HepG2 (cell line): Measurements from ENCODE around the gene CDH23. TPM values are rescaled to one million over a fixed set of nuclear protein-coding genes. Genes with fewer than 3 reads are reported as not detected.

ENCODE experiments used
- ATAC-seq: fragments of 200-7000 bp; cut with Tn5 transposase; 3 replicates; pipeline ENCODE4 v1.9.1; 2020; ENCODE audit warnings: mild to moderate bottlenecking, moderate library complexity
- BruUV-seq: library from RNA; stranded (reverse); fragments of 400-500 nt; replicated peaks from 2 replicates; lab custom pipeline; 2021; lab: Mats Ljungman, UMichigan
- CTCF ChIA-PET: fragments of 300-600 bp; formaldehyde crosslinking; extraction: SDS; loops from one replicate; lab custom pipeline; 2021; ENCODE audit warnings: low total read pairs, inconsistent platforms, low intra/inter-chr PET ratio; lab: Yijun Ruan, JAX
- POLR2A ChIA-PET: fragments of 350-600 bp; sonication (Branson Sonifier 250); formaldehyde crosslinking; loops from one replicate; lab custom pipeline; 2020; ENCODE audit warnings: antibody characterized with exemption, inconsistent platforms; lab: Yijun Ruan, JAX
- DNase-seq: peaks from one replicate; pipeline ENCODE4 v3.0.0-alpha.2; 2015; ENCODE audit warnings: low spot score
- FAIRE-seq: peaks from 3 replicates; lab custom pipeline; 2011; peaks lifted over from hg19 to GRCh38; lab: Jason Lieb, UNC
- H2AFZ ChIP-seq: one replicate; pipeline ENCODE4 v1.6.1; 2011; ENCODE audit warnings: low read length, inconsistent platforms
- H3K27ac ChIP-seq: fragments of 300-600 bp; 3 replicates; pipeline ENCODE4 v1.8.0; 2011; ENCODE audit warnings: mixed run types, mild to moderate bottlenecking, mixed read lengths, low read length, inconsistent platforms; ENCODE audit not compliant: insufficient read depth; ENCODE audit errors: extremely low read length
- H3K27me3 ChIP-seq, 2 experiments: fragments of 200-600 bp in 1 of 2; 2 replicates in 1 of 2; 3 replicates in 1 of 2; pipeline versions ENCODE4 v1.6.0 to v1.8.0; 2011; ENCODE audit warnings: low read length in 2 of 2, mild to moderate bottlenecking in 2 of 2, moderate library complexity in 2 of 2, inconsistent platforms in 1 of 2; ENCODE audit not compliant: insufficient read depth in 2 of 2, control insufficient read depth in 1 of 2
- H3K36me3 ChIP-seq, 2 experiments: fragments of 200-600 bp in 1 of 2; replicated peaks in 1 of 2; 2 replicates in 1 of 2; 3 replicates in 1 of 2; pipeline versions ENCODE4 v1.5.1 to v1.8.0; 2011; ENCODE audit warnings: low read length in 2 of 2, inconsistent platforms in 1 of 2; ENCODE audit not compliant: insufficient read depth in 2 of 2, control insufficient read depth in 1 of 2
- H3K4me1 ChIP-seq: 2 replicates; pipeline ENCODE4 v1.5.1; 2012; ENCODE audit warnings: low read length, inconsistent platforms; ENCODE audit not compliant: insufficient read depth
- H3K4me2 ChIP-seq: 2 replicates; pipeline ENCODE4 v1.6.0; 2011; ENCODE audit warnings: low read depth, low read length, inconsistent platforms
- H3K4me3 ChIP-seq, 3 experiments: fragments of 200-600 bp in 1 of 3; sonication (generic), shearing (Covaris generic) in 1 of 3; replicated peaks in 1 of 3; 2 replicates each; pipeline ENCODE4 v1.5.1; 2011 to 2016; ENCODE audit warnings: low read length in 3 of 3, inconsistent platforms in 2 of 3, low read depth in 2 of 3, mild to moderate bottlenecking in 2 of 3, control low read depth in 1 of 3, mixed read lengths in 1 of 3; ENCODE audit not compliant: insufficient read depth in 1 of 3
- H3K79me2 ChIP-seq: one replicate; pipeline ENCODE4 v1.6.1; 2011; ENCODE audit warnings: low read length, inconsistent platforms; ENCODE audit not compliant: insufficient read depth
- H3K9ac ChIP-seq: 2 replicates; pipeline ENCODE4 v1.6.0; 2011; ENCODE audit warnings: mild to moderate bottlenecking, low read depth, low read length, inconsistent platforms; ENCODE audit not compliant: insufficient read depth
- H3K9me3 ChIP-seq: 2 replicates; pipeline ENCODE4 v1.5.1; 2012; ENCODE audit warnings: mild to moderate bottlenecking, low read length
- H4K20me1 ChIP-seq: 2 replicates; pipeline ENCODE4 v1.6.0; 2011; ENCODE audit warnings: inconsistent platforms, mild to moderate bottlenecking, low read length, moderate library complexity; ENCODE audit not compliant: insufficient read depth
- CBX1 ChIP-seq: IDR thresholded peaks from one replicate; pipeline ENCODE4 v1.6.1; 2016; ENCODE audit warnings: antibody characterized with exemption, low read depth
- CBX5 ChIP-seq: sonication (generic); formaldehyde crosslinking; IDR thresholded peaks from 2 replicates; pipeline ENCODE4 v1.4.0; 2020; ENCODE audit warnings: missing genetic modification reagents, borderline replicate concordance
- E2F2 ChIP-seq: sonication (generic); formaldehyde crosslinking; IDR thresholded peaks from 2 replicates; pipeline ENCODE4 v1.4.0; 2020; ENCODE audit warnings: missing genetic modification reagents, borderline replicate concordance
- ETV5 ChIP-seq: IDR thresholded peaks from 2 replicates; pipeline ENCODE4 v1.6.1; 2018; ENCODE audit warnings: missing biosample characterization, missing genetic modification reagents, inconsistent platforms, borderline replicate concordance
- KAT7 ChIP-seq: IDR thresholded peaks from 2 replicates; pipeline ENCODE4 v1.6.1; 2018; ENCODE audit warnings: borderline replicate concordance, missing compliant biosample characterization
- SYNCRIP ChIP-seq: fragments of 200-400 bp; formaldehyde crosslinking; IDR thresholded peaks from 2 replicates; pipeline ENCODE4 v1.6.1; 2018; ENCODE audit warnings: mild to moderate bottlenecking, low read depth, low read length; ENCODE audit not compliant: insufficient read depth
- XRCC5 ChIP-seq: fragments of 200-400 bp; formaldehyde crosslinking; optimal IDR thresholded peaks from 2 replicates; pipeline ENCODE3; 2017; ENCODE audit warnings: mild to moderate bottlenecking, low read length
- ZNF10 ChIP-seq: sonication (generic); formaldehyde crosslinking; IDR thresholded peaks from 2 replicates; pipeline ENCODE4 v1.4.0; 2020; ENCODE audit warnings: mild to moderate bottlenecking, low read depth, missing genetic modification reagents, borderline replicate concordance
- ZNF362 ChIP-seq: sonication (generic); formaldehyde crosslinking; IDR thresholded peaks from 2 replicates; pipeline ENCODE4 v1.4.0; 2020; ENCODE audit warnings: missing genetic modification reagents, mild to moderate bottlenecking, borderline replicate concordance
- ZNF468 ChIP-seq: sonication (generic); formaldehyde crosslinking; IDR thresholded peaks from 2 replicates; pipeline ENCODE4 v1.8.0; 2022; ENCODE audit warnings: mild to moderate bottlenecking, moderate library complexity, missing genetic modification reagents
- ZNF7 ChIP-seq: IDR thresholded peaks from 2 replicates; pipeline ENCODE4 v1.6.1; 2016; ENCODE audit warnings: missing biosample characterization, missing genetic modification reagents
- ZNF724P ChIP-seq: sonication (generic); formaldehyde crosslinking; IDR thresholded peaks from 2 replicates; pipeline ENCODE4 v1.8.0; 2022; ENCODE audit warnings: missing genetic modification reagents, borderline replicate concordance
- ZNF768 ChIP-seq: sonication (generic); formaldehyde crosslinking; IDR thresholded peaks from 2 replicates; pipeline ENCODE4 v1.4.0; 2020; ENCODE audit warnings: missing genetic modification reagents
- ZNF775 ChIP-seq: sonication (generic); formaldehyde crosslinking; IDR thresholded peaks from 2 replicates; pipeline ENCODE4 v1.4.0; 2020; ENCODE audit warnings: missing genetic modification reagents, mild to moderate bottlenecking, moderate library complexity, borderline replicate concordance
- ZNF790 ChIP-seq: sonication (generic); formaldehyde crosslinking; IDR thresholded peaks from 2 replicates; pipeline ENCODE4 v1.8.0; 2022; ENCODE audit warnings: missing genetic modification reagents, mild to moderate bottlenecking, borderline replicate concordance
- WGBS: methylation state at CpG from one replicate; pipeline ENCODE4 v1.1.6; 2017; ENCODE audit warnings: low lambda C conversion rate; 5-methylcytosine and 5-hydroxymethylcytosine counted together
- in situ Hi-C: cut with HindIII; loops from 2 replicates; pipeline ENCODE4 v1.10.0; 2017; ENCODE audit warnings: low pct_unique_long_range_greater_than_20kb; ENCODE audit not compliant: extremely low pct_ligation_motif_present
- intact Hi-C: fragments of 100-400 bp; cut with micrococcal nuclease; formaldehyde crosslinking; loops from one replicate; pipeline ENCODE4 v1.10.0; 2022; ENCODE audit not compliant: unreplicated experiment
- polyA plus RNA-seq, 8 experiments: library from polyadenylated mRNA; depleted of rRNA in 3 of 8; stranded (reverse) in 7 of 8; unstranded in 1 of 8; fragments of >200 nt; fragmentation: Illumina TruSeq in 4 of 8; extraction: Trizol in 4 of 8; gene quantifications; 2 replicates each; pipeline versions ENCODE4 v1.2.1 to v1.2.3, GENCODE V29; 2011 to 2016; ENCODE audit warnings: low read depth in 4 of 8, missing spikeins in 1 of 8, mixed read lengths in 1 of 8; ENCODE audit not compliant: insufficient read depth in 1 of 8
- total RNA-seq, 5 experiments: library from RNA; depleted of rRNA; stranded (reverse); fragments of >200 nt; fragmentation: Illumina TruSeq; extraction: Trizol; gene quantifications; 2 replicates each; pipeline ENCODE4 v1.2.3, GENCODE V29; 2016; ENCODE audit warnings: low read depth in 1 of 5

Gene CDH23
- total and polyA plus RNA-seq, 2 of the 13 experiments (the other 11 are each of a cell fraction or from before 2014, with no cell fraction given), result 0.13 TPM; not detected in 1

GRCh38 chr10:71379118-71379766 lies 17.5 kb upstream of the CDH23 start:
- H3K27ac ChIP-seq, result no peak overlapping the region
- intact Hi-C loops, result no loop called here
- ATAC-seq (no peak), DNase-seq (no peak), FAIRE-seq (no peak)
- in situ Hi-C loops, result loop anchor here (5.0 kb wide), 1 partner anchor 62 kb away; the partner anchor contains the start of gene SLC29A3
- H2AFZ ChIP-seq, result no peak overlapping the region
- ChIA-PET CTCF (interaction anchor here (1.2 kb wide), 1 partner anchor 60 kb away, joined by 4 read pairs; the partner anchor contains the start of gene SLC29A3), POLR2A (no interaction called here)
- H3K79me2 ChIP-seq, result no peaks in the 10 kb centered on the region
- H3K27me3 ChIP-seq, result no peaks in the 10 kb centered on the region; a peak in 1 of 5 replicates
- H4K20me1 ChIP-seq, result no peaks in the 10 kb centered on the region
- no peaks in the 10 kb centered on the region for H3K36me3 ChIP-seq
- peaks cover 43% of the 10 kb centered on the region for H3K4me1 ChIP-seq
- no peaks in the 10 kb centered on the region for H3K9me3 ChIP-seq
- no peak overlapping the region for H3K9ac ChIP-seq
- H3K4me2 ChIP-seq, result no peak overlapping the region
- no peak for TF ChIP-seq ZNF468 (CRISPR knock-in tag)
- no peak for TF ChIP-seq ZNF790 (CRISPR knock-in tag)
- no peak for TF ChIP-seq CBX5
- TF ChIP-seq ETV5, result no peak
- no peak for TF ChIP-seq E2F2 (CRISPR knock-in tag)
- TF ChIP-seq CBX1, result no peak
- TF ChIP-seq SYNCRIP, result no peak
- no peak for TF ChIP-seq ZNF362 (CRISPR knock-in tag)
- TF ChIP-seq ZNF10 (CRISPR knock-in tag), result no peak
- TF ChIP-seq ZNF724P (CRISPR knock-in tag), result no peak
- TF ChIP-seq ZNF768 (CRISPR knock-in tag), result no peak
- no peak for TF ChIP-seq KAT7
- no peak for TF ChIP-seq ZNF775 (CRISPR knock-in tag)
- no peak for TF ChIP-seq XRCC5
- TF ChIP-seq ZNF7 (CRISPR knock-in tag), result no peak
- no TSS peak for BruUV-seq
- H3K4me3 ChIP-seq, result no peak overlapping the region
- 39% methylated on average over 3 of the region's 3 CpGs for WGBS
